Epithelial cell of esophagus (primary cell): ENCODE data around the gene CD82.

Experiments
- DNase-seq: peaks from one replicate; pipeline ENCODE4 v3.0.0; 2010; ENCODE audit warnings: low read depth
- H3K4me3 ChIP-seq: 2 replicates; pipeline ENCODE4 v1.5.1; 2011; ENCODE audit warnings: mild to moderate bottlenecking, low read length, control low read depth
- TF ChIP-seq, protein P1 (sequence below): IDR thresholded peaks from 2 replicates; pipeline ENCODE4 v1.5.1; 2011; ENCODE audit warnings: low read depth, mild to moderate bottlenecking, low read length, control low read depth, inconsistent platforms; ENCODE audit not compliant: insufficient read depth; ENCODE audit errors: missing control alignments

Gene CD82

DNA sequence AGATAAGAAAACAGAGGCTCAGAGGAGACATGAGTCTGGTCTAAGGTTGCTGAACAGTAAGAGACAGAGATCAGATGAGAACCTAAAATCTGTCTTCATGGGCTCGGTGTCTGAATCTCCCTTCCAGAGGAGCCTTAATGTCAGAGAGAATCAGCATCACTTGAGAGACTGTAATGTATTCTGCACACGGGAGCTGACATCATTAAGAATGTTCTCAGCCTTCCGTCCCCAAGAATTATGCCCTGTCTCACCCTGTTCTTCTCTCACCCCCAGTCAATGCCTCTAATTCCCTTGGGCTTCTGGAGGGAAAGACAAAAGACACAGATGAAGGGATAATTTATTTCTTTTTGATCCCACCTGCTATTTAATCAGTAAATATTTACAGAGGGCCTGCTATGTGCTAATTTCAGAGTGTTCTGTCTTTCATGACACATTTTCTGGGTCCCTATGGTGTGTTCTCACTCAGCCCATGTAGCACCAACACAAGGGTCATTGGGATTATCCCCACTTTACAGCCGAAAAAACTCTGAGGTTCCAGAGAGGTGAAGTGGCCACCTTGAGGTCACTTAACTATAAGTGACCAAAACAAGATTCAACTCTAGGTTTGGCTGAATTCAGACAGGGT is 61.8 kb downstream of the CD82 start:
- TF ChIP-seq, protein P1, sequence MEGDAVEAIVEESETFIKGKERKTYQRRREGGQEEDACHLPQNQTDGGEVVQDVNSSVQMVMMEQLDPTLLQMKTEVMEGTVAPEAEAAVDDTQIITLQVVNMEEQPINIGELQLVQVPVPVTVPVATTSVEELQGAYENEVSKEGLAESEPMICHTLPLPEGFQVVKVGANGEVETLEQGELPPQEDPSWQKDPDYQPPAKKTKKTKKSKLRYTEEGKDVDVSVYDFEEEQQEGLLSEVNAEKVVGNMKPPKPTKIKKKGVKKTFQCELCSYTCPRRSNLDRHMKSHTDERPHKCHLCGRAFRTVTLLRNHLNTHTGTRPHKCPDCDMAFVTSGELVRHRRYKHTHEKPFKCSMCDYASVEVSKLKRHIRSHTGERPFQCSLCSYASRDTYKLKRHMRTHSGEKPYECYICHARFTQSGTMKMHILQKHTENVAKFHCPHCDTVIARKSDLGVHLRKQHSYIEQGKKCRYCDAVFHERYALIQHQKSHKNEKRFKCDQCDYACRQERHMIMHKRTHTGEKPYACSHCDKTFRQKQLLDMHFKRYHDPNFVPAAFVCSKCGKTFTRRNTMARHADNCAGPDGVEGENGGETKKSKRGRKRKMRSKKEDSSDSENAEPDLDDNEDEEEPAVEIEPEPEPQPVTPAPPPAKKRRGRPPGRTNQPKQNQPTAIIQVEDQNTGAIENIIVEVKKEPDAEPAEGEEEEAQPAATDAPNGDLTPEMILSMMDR = no peak
- H3K4me3 ChIP-seq = no peak overlapping the region
- no peak for DNase-seq

DNA sequence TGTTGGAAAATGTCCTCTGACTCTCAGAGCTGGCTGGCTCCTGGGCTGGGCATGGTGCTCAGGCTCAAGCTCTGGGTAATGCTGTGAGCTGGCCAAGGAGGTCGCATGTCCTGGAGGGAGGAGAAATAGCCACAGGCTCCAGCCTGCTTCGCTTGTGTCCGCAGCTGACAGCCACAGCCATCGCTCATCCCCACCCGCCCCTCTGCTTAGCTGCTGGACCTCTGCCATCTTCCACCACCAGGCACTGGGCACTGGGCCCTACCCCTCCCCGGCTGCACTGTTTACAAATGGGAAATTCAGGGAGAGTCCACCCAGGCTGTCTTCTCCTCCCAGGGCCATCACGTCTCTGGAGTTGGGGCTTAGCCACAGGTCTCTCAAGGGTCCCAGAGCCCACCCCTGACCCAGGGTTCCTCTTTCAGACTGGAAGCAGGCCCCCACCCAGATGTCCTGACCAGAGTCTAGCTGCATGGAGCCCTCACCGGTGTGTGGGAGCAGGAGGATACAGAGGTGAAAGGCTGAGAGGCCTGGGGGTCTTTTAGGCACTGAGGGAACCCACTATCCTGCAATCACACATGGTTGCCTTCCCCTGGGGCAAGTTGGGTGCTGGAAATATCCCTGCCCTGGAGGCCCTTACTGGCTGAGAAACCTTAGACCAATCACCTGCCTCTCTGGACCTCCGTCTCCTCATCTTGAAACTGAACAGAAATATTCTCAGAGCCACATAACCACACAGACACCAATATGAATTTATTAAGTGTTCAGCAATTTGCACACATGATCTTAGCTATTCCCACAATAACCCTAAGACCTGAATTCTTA is 62.7 kb downstream of the CD82 start:
- DNase-seq = no peak
- no peak overlapping the region for H3K4me3 ChIP-seq
- TF ChIP-seq, protein P1 = no peak

DNA sequence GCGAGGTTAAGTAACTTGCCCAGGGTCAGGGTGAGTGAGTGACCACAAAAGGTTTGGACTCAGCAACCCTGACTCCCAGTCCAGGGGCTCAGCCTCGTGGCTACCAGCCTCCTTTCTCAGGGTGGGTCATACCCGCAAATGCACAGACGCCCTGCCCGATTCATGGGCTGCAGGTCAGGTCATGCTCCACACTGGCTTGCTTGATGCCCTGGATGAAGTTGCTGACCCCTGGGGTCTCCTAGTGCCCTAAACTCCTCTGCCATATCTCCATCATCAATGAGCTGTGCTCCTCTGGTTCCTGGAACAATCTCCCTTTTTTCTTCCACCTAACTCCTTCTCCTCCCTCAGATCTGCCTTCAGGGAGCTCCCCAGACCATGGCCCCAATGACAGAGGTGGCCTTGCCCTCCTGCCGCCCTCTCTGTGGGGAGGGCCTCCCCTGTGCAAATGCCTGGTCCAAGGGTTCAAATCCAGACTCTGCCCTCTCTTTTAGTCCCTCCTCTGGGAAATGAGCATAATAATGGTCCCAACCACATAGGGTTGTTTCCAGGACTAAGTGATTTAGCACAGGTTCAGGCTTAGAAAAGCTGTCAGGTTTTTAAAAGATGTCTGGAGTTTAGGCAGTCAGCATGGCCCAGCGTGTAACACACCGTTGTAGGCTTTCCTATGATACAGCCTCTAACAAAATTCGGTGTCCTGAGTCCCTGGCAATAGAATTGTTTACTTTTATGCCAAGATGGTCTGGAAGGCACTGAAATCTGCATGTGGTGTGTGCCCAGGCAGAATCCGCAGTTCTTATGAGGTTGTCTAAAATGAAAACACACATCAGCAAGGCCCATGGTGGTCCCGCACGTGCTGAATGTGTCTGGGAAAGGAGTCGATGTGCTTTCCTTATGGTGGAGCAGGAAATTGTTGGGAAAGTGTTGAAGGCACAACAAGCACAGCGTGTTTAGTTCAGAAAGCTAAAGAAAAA is 63.6 kb downstream of the CD82 start:
- no peak overlapping the region for H3K4me3 ChIP-seq
- DNase-seq = no peak
- TF ChIP-seq, protein P1 = no peak

DNA sequence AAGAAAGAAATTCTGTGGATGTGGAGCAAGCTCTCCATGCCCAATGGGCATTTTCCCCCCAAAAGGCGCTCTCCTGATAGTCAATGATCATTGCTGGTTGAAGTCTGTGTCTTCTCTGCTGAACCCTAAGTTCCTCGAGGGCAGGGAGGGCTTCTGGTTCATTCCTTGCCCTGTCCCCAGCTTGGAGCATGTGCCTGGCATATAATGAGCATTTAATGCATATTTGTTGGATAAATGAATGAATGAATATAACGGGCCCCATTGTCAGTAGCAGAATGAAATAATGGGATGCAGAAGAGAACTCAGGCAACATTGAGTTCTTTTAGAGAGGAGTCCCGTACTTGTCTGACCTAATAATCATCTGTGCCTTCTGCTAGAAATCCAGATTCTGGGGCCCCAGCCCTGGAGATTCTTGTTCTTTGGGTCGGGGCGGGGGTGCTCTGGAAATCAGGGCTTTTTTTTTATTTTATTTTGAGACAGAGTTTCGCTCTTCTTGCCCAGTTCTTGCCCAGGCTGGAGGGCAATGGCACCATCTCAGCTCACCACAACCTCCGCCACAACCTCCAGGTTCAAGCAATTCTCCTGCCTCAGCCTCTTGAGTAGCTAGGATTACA is 64.4 kb downstream of the CD82 start:
- DNase-seq = no peak
- TF ChIP-seq, protein P1 = no peak
- no peak overlapping the region for H3K4me3 ChIP-seq

DNA sequence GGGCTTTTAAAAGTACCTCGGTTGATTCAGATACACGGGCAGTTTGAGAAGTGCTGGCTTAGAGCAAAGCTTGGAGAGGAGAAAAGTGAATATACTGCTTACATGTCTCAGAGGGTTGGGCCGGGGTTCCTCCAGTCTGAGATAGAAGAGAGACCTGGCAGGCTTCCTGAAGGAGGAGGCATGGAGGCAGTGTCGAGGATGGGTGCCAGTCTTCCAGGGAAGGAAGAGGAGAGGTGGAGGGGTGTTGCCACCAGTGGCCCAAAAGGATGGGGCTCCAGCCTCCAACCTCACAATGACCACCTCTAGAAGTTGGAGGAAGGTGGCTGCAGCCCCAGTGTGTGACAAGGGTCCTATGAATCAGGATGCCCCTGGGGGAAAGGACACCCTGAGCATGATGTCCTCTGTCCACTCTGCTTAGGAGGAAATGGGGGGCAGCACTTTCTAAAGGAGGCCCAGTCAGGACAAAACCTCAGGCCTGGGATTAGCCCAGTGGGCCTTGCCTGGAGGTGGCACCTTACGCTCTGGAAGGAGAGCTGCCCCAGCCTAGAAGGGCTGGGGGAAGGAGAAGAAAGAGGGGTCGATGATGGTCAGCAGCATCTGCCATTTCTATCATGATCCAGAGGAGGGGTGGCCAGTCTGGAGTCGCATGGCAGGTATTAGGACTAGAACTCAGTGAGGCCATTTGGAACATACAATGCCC is 65.2 kb downstream of the CD82 start:
- no peak for DNase-seq
- TF ChIP-seq, protein P1 = no peak
- H3K4me3 ChIP-seq = no peak overlapping the region

DNA sequence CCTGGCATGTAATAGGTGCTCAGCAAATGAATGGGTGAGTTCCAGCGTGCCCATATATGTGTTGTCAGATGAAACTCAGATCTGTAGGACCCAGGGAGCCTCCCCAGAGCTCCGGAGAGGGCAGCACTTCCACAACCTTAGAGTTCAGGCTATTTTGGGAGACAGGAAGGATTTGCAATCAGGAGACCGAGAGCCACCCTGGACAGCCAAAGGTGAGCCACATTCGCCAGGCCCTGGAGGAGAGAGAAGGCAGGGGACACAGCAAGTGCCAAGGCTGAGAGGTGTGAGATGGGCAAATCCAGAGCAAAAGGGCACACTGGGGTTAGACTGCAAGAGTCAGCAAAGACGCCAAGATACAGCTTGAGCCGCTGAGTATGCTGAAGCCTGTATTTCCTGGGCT is 66.4 kb downstream of the CD82 start:
- DNase-seq = no peak
- TF ChIP-seq, protein P1 = no peak
- no peak overlapping the region for H3K4me3 ChIP-seq
